Measurements from ENCODE around the gene BTBD19. TPM values are rescaled to one million over a fixed set of nuclear protein-coding genes. Genes with fewer than 3 reads are reported as not detected.
A peak's percentile ranks its signal among the peaks of the same experiment; 100 is the strongest.
"Not testable (repeated sequence)": the region's sequence is repeated elsewhere in the genome, so short reads cannot be mapped to it uniquely, and the experiment has no call there.

The BTBD19 gene
- total and polyA plus RNA-seq, 2 experiments from 2014 or later, result 0.98 to 1.3 TPM

GRCh38 chr1:44806704-44807363 is 1.5 kb upstream of the BTBD19 start, which contains the start of gene DYNLT4:
DYNLT4 (minus strand) TSS chr1:44807351; CDS start chr1:44806668, 683 bp downstream.
- H3K36me3 ChIP-seq, result peaks cover 6% of the 10 kb centered on the region
- no peak for DNase-seq (ENCODE audit: low read depth in 1 of 2, low spot score in 1 of 2)
- no peaks in the 10 kb centered on the region for H3K9me3 ChIP-seq (ENCODE audit: low read depth)
- peak within 1 kb of the TSS; percentile 87 for H3K27ac ChIP-seq
- H3K4me1 ChIP-seq (ENCODE audit: low read depth), result peaks cover 37% of the 10 kb centered on the region
- TF ChIP-seq CTCF (IDR thresholded peaks at IDR 0.05; ENCODE audit: low read depth, low read length), result no peak
- no peaks in the 10 kb centered on the region for H3K27me3 ChIP-seq
- H3K4me3 ChIP-seq, result no peak within 1 kb of the TSS

GRCh38 chr1:44807364-44808062 is 810 bp upstream of the BTBD19 start:
- H3K4me3 ChIP-seq, result no peak overlapping the region
- peak; percentile 67 to 100 for DNase-seq (ENCODE audit: low read depth in 1 of 2, low spot score in 1 of 2)
- H3K36me3 ChIP-seq, result peaks cover 6% of the 10 kb centered on the region
- peaks cover 36% of the 10 kb centered on the region for H3K4me1 ChIP-seq (ENCODE audit: low read depth)
- no peaks in the 10 kb centered on the region for H3K27me3 ChIP-seq
- TF ChIP-seq CTCF (IDR thresholded peaks at IDR 0.05; ENCODE audit: low read depth, low read length), result no peak
- H3K9me3 ChIP-seq (ENCODE audit: low read depth), result no peaks in the 10 kb centered on the region
- H3K27ac ChIP-seq, result peak overlapping the region; percentile 87

- DNase-seq (ENCODE audit: low read depth in 1 of 2, low spot score in 1 of 2), result peak in 1 of 2 donors; percentile 88
- Histone ChIP-seq H3K27ac (peak overlapping the region; percentile 87), H3K4me3 (no peak overlapping the region)
Measured at GRCh38 chr1:44808938-44809917, 905 bp downstream of the BTBD19 start.

GRCh38 chr1:44810101-44810761 is 1.9 kb downstream of the BTBD19 start:
- peak in 1 of 2 donors; percentile 64 for DNase-seq (ENCODE audit: low read depth in 1 of 2, low spot score in 1 of 2)
- H3K27ac ChIP-seq, result no peak overlapping the region
- no peaks in the 10 kb centered on the region for H3K9me3 ChIP-seq (ENCODE audit: low read depth)
- H3K4me1 ChIP-seq (ENCODE audit: low read depth), result peaks cover 32% of the 10 kb centered on the region
- H3K36me3 ChIP-seq, result peaks cover 6% of the 10 kb centered on the region
- TF ChIP-seq CTCF (IDR thresholded peaks at IDR 0.05; ENCODE audit: low read depth, low read length), result no peak
- H3K4me3 ChIP-seq, result no peak overlapping the region
- no peaks in the 10 kb centered on the region for H3K27me3 ChIP-seq

More at GRCh38 chr1:44808938-44809917, 905 bp downstream of the BTBD19 start:
- no peaks in the 10 kb centered on the region for H3K9me3 ChIP-seq (ENCODE audit: low read depth)
- H3K36me3 ChIP-seq, result peaks cover 6% of the 10 kb centered on the region
- peak; percentile 32 for TF ChIP-seq CTCF (IDR thresholded peaks at IDR 0.05; ENCODE audit: low read depth, low read length)
- H3K27me3 ChIP-seq, result no peaks in the 10 kb centered on the region
- peaks cover 32% of the 10 kb centered on the region for H3K4me1 ChIP-seq (ENCODE audit: low read depth)

- not testable (repeated sequence) for H3K36me3 ChIP-seq; H3K9me3 ChIP-seq (ENCODE audit: low read depth); H3K27ac ChIP-seq; H3K4me3 ChIP-seq; H3K27me3 ChIP-seq; DNase-seq (ENCODE audit: low read depth in 1 of 2, low spot score in 1 of 2)
- peaks cover 32% of the 10 kb centered on the region for H3K4me1 ChIP-seq (ENCODE audit: low read depth)
Measured at GRCh38 chr1:44810762-44811105, 2.4 kb downstream of the BTBD19 start.
